MM.1S (cell line): ENCODE data around the gene UCMA.

Experiments used
- EZH2 ChIP-seq: fragments of 300-600 bp; sonication (generic); optimal IDR thresholded peaks from 2 replicates; pipeline ENCODE3; 2017; ENCODE audit warnings: low read depth, mild to moderate bottlenecking, antibody characterized with exemption, low read length, mixed read lengths
- TF ChIP-seq, protein P1 (sequence below): fragments of 300-600 bp; sonication (generic); IDR thresholded peaks from 2 replicates; pipeline ENCODE4 v1.5.1; 2016; ENCODE audit warnings: antibody characterized with exemption, low read length, mixed read lengths

DNA sequence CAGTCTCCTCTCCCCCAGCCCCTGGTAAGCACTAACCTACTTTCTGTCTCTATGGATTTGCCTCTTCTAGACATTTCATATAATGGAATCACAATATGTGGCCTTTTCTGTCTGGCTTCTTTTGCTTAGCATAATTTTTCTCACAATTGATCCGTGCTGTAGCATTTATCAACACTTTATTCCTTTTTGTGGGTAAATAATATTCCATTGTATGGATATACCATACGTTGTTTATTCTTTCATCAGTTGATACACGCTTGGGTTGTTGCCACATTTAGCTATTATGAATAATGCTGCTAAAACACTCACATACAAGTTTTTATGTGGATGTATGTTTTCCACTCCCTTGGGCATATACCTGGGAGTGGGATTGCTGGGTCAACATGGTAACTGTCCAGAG is 47.0 kb downstream of the UCMA start:
- TF ChIP-seq, protein P1, sequence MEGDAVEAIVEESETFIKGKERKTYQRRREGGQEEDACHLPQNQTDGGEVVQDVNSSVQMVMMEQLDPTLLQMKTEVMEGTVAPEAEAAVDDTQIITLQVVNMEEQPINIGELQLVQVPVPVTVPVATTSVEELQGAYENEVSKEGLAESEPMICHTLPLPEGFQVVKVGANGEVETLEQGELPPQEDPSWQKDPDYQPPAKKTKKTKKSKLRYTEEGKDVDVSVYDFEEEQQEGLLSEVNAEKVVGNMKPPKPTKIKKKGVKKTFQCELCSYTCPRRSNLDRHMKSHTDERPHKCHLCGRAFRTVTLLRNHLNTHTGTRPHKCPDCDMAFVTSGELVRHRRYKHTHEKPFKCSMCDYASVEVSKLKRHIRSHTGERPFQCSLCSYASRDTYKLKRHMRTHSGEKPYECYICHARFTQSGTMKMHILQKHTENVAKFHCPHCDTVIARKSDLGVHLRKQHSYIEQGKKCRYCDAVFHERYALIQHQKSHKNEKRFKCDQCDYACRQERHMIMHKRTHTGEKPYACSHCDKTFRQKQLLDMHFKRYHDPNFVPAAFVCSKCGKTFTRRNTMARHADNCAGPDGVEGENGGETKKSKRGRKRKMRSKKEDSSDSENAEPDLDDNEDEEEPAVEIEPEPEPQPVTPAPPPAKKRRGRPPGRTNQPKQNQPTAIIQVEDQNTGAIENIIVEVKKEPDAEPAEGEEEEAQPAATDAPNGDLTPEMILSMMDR = no peak
- TF ChIP-seq EZH2 = no peak
